GM19238 (cell line): ENCODE results near the gene GAGE2A.
"Not testable (repeated sequence)": the region's sequence is repeated elsewhere in the genome, so short reads cannot be mapped to it uniquely, and the experiment has no call there.

Experiments
- DNase-seq: peaks from one replicate; pipeline ENCODE4 v3.0.0; 2011; ENCODE audit warnings: low spot score; ENCODE audit not compliant: insufficient read length

The GAGE2A gene, protein sequence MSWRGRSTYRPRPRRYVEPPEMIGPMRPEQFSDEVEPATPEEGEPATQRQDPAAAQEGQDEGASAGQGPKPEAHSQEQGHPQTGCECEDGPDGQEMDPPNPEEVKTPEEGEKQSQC

DNA sequence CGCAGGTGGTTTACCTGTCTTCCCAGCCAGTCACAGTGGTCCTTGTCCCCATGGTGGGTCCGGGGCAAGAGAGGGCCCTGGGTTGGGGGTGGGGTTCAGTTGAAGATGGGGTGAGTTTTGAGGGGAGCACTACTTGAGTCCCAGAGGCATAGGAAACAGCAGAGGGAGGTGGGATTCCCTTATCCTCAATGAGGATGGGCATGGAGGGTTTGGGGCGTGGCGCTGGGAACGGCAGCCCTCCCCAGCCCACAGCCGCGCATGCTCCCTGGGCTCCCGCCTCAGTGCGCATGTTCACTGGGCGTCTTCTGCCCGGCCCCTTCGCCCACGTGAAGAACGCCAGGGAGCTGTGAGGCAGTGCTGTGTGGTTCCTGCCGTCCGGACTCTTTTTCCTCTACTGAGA is at the start of gene GAGE2A:
TSS of gene GAGE2A (plus strand) at position 301 of the 400 bp plus-strand sequence. CDS start 1,155 bp downstream, outside the sequence.
- DNase-seq, result not testable (repeated sequence)

DNA sequence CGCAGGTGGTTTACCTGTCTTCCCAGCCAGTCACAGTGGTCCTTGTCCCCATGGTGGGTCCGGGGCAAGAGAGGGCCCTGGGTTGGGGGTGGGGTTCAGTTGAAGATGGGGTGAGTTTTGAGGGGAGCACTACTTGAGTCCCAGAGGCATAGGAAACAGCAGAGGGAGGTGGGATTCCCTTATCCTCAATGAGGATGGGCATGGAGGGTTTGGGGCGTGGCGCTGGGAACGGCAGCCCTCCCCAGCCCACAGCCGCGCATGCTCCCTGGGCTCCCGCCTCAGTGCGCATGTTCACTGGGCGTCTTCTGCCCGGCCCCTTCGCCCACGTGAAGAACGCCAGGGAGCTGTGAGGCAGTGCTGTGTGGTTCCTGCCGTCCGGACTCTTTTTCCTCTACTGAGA is 47.9 kb upstream of the GAGE2A start, which contains the start of gene GAGE12D:
TSS of gene GAGE12D (plus strand) at position 301 of the 400 bp plus-strand sequence. CDS start 1,155 bp downstream, outside the sequence.
- DNase-seq, result not testable (repeated sequence)

DNA sequence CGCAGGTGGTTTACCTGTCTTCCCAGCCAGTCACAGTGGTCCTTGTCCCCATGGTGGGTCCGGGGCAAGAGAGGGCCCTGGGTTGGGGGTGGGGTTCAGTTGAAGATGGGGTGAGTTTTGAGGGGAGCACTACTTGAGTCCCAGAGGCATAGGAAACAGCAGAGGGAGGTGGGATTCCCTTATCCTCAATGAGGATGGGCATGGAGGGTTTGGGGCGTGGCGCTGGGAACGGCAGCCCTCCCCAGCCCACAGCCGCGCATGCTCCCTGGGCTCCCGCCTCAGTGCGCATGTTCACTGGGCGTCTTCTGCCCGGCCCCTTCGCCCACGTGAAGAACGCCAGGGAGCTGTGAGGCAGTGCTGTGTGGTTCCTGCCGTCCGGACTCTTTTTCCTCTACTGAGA is 38.3 kb upstream of the GAGE2A start, which contains the start of gene GAGE12E:
TSS of gene GAGE12E (plus strand) at position 301 of the 400 bp plus-strand sequence. CDS start 1,155 bp downstream, outside the sequence.
- DNase-seq, result not testable (repeated sequence)

DNA sequence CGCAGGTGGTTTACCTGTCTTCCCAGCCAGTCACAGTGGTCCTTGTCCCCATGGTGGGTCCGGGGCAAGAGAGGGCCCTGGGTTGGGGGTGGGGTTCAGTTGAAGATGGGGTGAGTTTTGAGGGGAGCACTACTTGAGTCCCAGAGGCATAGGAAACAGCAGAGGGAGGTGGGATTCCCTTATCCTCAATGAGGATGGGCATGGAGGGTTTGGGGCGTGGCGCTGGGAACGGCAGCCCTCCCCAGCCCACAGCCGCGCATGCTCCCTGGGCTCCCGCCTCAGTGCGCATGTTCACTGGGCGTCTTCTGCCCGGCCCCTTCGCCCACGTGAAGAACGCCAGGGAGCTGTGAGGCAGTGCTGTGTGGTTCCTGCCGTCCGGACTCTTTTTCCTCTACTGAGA is 28.8 kb upstream of the GAGE2A start, which contains the start of gene GAGE12F:
TSS of gene GAGE12F (plus strand) at position 301 of the 400 bp plus-strand sequence. CDS start 1,155 bp downstream, outside the sequence.
- DNase-seq, result not testable (repeated sequence)

DNA sequence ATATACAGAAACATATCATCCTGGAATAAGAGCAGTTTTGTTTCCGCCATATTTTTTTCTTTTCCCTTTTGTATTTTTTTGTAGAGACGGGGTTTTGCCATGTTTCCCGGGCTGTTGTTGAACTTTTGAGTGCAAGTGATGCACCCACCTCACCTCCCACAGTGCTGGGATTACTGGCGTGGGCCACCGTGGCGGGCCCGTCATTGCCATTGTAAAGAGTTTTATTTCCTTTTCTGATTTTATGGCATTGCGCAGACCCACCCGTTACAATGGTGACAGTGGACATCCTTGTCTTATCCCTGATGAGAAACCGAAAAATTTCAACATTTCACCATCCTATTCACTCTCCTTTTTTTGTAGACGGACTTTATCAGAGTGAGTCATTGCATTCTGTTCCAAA is 20.6 kb upstream of the GAGE2A start:
- DNase-seq, result not testable (repeated sequence)

DNA sequence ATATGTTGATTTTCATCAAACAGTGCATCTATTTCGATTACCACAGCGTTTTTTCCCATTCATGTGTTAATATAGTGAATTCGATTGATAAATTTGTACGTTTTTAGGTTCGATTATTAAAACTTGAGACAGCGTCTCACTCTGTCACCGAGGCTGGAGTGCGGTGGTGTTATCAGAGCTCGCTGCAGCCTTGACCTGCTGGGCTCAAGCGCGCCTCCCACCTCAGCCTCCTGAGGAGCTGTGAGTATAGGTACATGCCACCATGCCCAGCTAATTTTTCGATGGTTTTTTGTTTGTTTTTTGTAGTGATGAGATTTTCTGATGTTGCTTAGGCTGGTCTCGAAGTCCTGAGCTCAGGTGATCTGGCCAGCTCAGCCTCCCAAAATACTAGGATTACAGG is 20.1 kb upstream of the GAGE2A start:
- DNase-seq, result not testable (repeated sequence)

DNA sequence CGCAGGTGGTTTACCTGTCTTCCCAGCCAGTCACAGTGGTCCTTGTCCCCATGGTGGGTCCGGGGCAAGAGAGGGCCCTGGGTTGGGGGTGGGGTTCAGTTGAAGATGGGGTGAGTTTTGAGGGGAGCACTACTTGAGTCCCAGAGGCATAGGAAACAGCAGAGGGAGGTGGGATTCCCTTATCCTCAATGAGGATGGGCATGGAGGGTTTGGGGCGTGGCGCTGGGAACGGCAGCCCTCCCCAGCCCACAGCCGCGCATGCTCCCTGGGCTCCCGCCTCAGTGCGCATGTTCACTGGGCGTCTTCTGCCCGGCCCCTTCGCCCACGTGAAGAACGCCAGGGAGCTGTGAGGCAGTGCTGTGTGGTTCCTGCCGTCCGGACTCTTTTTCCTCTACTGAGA is 19.2 kb upstream of the GAGE2A start, which contains the start of gene GAGE12G:
TSS of gene GAGE12G (plus strand) at position 301 of the 400 bp plus-strand sequence. CDS start 1,155 bp downstream, outside the sequence.
- not testable (repeated sequence) for DNase-seq

DNA sequence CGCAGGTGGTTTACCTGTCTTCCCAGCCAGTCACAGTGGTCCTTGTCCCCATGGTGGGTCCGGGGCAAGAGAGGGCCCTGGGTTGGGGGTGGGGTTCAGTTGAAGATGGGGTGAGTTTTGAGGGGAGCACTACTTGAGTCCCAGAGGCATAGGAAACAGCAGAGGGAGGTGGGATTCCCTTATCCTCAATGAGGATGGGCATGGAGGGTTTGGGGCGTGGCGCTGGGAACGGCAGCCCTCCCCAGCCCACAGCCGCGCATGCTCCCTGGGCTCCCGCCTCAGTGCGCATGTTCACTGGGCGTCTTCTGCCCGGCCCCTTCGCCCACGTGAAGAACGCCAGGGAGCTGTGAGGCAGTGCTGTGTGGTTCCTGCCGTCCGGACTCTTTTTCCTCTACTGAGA is 9.6 kb upstream of the GAGE2A start, which contains the start of gene GAGE12H:
TSS of gene GAGE12H (plus strand) at position 301 of the 400 bp plus-strand sequence. CDS start 1,155 bp downstream, outside the sequence.
- DNase-seq, result not testable (repeated sequence)

DNA sequence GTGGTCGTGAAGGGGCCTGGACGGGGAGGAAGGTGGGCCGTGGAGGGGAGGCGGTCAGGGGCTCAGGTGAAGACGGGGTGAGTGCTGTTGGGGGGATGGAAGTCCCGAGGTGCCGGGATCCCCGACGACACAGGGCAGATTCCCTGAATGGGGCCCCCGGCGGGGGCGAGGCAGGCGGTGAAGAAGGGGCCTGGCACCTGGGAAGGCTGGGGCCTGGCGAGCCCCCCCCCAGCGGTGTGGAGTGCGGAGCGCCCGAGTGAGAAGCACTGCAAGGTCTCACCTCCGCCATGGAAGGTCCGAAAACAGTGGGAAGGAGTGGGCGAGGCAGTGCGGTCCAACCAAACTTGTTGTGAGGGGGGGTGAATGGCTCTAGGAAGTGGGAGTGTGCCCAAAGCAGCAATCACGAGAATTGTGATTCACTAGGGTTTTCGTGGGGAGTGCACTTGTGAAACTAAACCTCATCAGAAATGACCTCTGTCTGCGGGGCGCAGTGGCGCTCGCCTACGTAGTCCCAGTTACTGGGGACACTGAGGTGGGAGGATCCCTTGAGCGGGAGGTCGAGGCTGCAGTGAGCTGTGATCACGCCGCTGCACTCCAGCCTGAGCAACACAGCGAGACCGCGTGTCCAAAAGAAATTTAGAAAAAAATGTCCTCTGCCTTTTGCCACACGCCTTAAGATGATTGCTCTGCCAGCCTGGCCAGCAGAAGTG is 628 bp downstream of the GAGE2A start:
- not testable (repeated sequence) for DNase-seq

DNA sequence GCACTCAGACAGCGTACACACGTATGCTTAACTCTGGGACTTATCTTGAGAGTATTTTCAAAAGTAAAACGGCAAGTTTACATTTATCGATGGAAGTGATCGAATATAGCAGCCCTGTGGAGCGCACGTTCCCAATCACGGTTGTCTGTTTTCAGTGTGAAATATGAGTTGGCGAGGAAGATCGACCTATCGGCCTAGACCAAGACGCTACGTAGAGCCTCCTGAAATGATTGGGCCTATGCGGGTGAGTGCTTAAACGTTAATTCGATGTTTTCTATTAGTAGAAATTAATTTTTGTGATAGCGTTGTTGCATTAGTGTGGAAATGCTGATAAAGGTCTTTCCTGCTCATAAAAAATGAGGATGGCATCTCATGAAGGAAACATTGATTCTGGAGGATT is 1.2 kb downstream of the GAGE2A start:
- not testable (repeated sequence) for DNase-seq

DNA sequence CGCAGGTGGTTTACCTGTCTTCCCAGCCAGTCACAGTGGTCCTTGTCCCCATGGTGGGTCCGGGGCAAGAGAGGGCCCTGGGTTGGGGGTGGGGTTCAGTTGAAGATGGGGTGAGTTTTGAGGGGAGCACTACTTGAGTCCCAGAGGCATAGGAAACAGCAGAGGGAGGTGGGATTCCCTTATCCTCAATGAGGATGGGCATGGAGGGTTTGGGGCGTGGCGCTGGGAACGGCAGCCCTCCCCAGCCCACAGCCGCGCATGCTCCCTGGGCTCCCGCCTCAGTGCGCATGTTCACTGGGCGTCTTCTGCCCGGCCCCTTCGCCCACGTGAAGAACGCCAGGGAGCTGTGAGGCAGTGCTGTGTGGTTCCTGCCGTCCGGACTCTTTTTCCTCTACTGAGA is 9.4 kb downstream of the GAGE2A start, which contains the start of gene GAGE1:
TSS of gene GAGE1 (plus strand) at position 301 of the 400 bp plus-strand sequence. CDS start 1,155 bp downstream, outside the sequence.
- not testable (repeated sequence) for DNase-seq

DNA sequence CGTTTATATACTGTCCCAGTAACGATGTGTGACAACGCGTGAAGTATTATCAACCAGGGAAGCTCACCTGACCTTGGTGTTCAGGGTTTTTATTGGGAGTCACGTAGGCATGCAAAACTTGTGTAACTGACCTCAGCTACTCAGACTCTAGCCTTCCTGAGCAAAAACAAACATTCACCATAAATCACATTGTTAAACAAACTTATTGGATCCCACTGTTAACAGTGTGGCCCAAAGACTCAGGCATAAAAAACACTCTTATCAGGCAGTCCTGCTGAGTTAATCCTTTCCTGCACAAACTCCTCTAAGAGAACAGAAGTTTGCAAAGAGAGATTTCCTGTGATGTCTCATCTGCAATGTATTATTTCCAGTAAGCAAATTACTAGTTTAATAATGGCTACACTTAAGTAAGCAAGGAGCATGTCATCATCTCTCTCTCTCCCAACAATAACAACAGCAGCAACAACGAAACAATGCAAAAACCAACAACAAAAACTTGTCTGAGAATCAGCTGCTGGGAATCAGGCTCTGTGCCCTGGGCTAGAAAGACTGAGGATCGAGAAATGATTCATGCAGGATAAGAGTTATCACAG is 21.5 kb downstream of the GAGE2A start:
- no peak for DNase-seq

DNA sequence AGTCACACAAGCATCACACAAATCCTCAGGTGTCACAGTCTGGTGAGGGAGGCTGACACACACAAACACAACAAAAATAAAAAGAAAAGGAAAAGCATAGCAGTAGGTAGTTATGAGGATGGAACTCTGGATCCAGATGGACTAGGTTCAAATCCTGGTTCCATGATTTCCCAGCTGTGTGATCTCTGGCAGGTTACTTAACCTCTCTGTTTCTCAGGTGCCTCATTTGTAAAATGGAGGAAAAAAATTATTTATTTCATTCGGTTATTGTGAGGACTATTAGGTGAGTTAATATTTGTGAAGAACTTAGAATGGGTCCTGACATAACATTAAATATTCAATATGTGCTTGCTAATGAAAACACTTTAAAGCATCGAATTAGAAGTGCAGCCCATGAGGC is 29.3 kb downstream of the GAGE2A start:
- DNase-seq, result no peak

DNA sequence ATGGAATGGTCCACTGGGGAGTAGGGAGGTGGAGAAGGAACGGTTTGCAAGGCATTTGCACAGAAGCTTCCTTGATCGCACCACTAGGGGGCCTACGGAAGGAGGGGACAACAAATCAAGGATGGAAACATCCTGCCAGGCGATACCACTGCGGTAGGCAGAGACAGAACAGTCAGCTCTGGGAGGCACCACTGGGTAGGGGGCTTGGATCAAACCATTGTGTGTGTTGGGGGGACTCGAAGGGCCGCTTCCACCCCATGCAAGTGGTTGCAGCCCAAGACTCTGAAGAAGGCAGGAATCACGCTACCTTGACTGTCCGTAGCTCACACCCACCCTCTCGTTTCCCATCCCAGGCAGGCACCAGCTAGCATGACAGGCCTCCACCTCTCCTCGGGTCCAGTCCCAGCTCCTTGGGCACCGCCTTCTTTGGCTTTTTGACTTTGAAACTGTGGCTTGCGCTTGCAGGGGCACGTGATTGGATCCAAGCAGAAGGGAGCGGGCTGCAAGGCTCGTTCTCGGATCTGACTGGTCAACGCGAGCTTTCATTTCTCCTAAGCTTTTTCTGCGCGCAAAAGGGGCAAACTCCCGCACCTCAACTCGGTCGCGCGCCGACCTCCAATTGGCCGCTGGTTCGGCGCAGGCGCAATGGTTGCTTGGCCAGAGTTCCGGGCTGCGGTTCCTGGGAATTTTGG is 37.9 kb downstream of the GAGE2A start:
- DNase-seq, result no peak

DNA sequence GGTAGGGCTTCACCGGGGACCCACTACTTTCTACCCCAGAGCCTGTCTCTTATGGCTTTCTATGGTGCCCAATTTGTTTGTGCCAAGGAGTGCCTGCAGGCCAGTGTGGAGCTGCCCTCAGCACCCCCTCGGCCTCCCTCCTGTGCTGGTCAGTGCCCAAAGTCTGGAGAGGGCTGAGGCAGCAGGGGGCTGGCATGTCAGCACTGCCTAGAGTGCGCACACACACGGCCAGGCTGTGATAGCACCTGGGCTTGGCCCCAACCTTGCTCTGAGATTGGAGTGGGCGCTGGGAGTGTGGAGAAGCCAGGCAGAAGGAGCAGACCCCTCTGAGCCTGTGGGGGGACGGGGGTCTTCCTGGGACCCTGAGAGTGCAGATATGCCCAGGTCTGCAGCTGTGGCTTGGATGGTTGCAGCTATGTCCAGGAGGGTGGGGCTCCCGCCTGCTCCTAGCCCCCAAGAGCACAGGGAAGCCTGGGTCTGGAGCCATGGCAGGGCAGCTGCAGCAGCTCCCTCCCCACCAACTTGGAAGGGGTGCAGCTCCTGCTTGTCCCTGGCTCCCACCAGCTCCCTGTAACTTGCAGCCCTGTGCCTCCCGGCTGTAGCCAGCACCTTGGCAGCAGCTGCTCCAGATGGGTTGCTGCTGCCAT is 55.8 kb downstream of the GAGE2A start:
- no peak for DNase-seq
